Measurements from ENCODE around the gene SH3PXD2A. TPM values are rescaled to one million over a fixed set of nuclear protein-coding genes. Genes with fewer than 3 reads are reported as not detected.
"Not testable (repeated sequence)": the region's sequence is repeated elsewhere in the genome, so short reads cannot be mapped to it uniquely, and the experiment has no call there.

The SH3PXD2A gene
- total RNA-seq, 1 donor from 2014 or later = 56.2 TPM

DNA sequence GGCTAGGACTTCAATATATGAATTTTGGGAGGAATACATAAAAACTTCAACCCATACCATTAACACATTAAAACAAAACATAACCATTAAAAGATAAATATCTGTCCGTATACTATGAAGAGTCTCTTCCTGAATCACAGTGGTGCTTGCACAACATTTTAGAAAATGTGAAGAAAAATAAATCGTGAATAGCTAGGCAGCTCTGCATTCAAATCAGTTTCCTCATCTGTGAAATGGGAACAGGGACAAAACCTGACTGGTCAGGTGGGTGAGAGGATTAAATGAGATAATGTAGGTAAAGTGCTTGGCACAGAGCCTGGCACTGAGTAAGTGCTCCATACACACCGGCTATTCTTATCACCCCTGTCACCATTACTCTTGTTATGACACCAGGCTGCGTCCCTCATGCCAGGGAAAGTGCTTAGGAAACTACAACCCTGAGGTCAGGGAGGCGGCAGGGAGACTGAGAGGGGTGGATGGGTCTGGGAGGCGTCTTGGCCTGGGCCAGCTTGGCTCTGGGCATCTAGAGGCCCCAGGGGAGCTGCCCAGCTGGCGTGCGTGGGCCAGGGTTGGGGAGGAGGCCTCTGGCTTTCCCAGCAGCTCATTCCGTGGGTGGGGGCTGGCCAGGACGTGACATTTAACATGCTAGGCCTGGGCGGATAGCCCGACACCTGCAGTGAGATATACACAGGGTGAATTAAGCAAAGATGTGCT is 78.3 kb downstream of the SH3PXD2A start:
- no peak for DNase-seq (ENCODE audit: extremely low spot score in 2 of 2)
- Histone ChIP-seq H3K27ac (peak overlapping the region; percentile 16), H3K9me3 (no peaks in the 10 kb centered on the region), H3K36me3 (no peaks in the 10 kb centered on the region), H3K4me1 (peaks cover 54% of the 10 kb centered on the region), H3K4me3 (no peak overlapping the region), H3K27me3 (no peaks in the 10 kb centered on the region)
- intact Hi-C loops (cut with DNase I) = no loop called here
- TF ChIP-seq, protein P1, sequence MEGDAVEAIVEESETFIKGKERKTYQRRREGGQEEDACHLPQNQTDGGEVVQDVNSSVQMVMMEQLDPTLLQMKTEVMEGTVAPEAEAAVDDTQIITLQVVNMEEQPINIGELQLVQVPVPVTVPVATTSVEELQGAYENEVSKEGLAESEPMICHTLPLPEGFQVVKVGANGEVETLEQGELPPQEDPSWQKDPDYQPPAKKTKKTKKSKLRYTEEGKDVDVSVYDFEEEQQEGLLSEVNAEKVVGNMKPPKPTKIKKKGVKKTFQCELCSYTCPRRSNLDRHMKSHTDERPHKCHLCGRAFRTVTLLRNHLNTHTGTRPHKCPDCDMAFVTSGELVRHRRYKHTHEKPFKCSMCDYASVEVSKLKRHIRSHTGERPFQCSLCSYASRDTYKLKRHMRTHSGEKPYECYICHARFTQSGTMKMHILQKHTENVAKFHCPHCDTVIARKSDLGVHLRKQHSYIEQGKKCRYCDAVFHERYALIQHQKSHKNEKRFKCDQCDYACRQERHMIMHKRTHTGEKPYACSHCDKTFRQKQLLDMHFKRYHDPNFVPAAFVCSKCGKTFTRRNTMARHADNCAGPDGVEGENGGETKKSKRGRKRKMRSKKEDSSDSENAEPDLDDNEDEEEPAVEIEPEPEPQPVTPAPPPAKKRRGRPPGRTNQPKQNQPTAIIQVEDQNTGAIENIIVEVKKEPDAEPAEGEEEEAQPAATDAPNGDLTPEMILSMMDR (IDR thresholded peaks at IDR 0.05) = no peak
- TF ChIP-seq POLR2A (IDR thresholded peaks at IDR 0.05) (no peak), POLR2AphosphoS5 (IDR thresholded peaks at IDR 0.05; ENCODE audit: insufficient read depth in 1 of 2, low read depth in 1 of 2) (no peak)

- H3K27ac ChIP-seq = no peak overlapping the region
- H3K9me3 ChIP-seq = no peaks in the 10 kb centered on the region
- no peak for DNase-seq (ENCODE audit: extremely low spot score in 2 of 2)
- no peaks in the 10 kb centered on the region for H3K36me3 ChIP-seq
- intact Hi-C loops (cut with DNase I) = no loop called here
- peaks cover 59% of the 10 kb centered on the region for H3K4me1 ChIP-seq
- no peaks in the 10 kb centered on the region for H3K27me3 ChIP-seq
- H3K4me3 ChIP-seq = no peak overlapping the region
- TF ChIP-seq, protein P1 (IDR thresholded peaks at IDR 0.05) = no peak
- TF ChIP-seq POLR2A (IDR thresholded peaks at IDR 0.05) = no peak
- no peak for TF ChIP-seq POLR2AphosphoS5 (IDR thresholded peaks at IDR 0.05; ENCODE audit: insufficient read depth in 1 of 2, low read depth in 1 of 2)
Measured at GRCh38 chr10:103775776-103776175, 79.6 kb downstream of the SH3PXD2A start.

GRCh38 chr10:103772846-103773245 is 82.5 kb downstream of the SH3PXD2A start:
- peak overlapping the region; percentile 83 for H3K27ac ChIP-seq
- H3K4me1 ChIP-seq = peaks cover 33% of the 10 kb centered on the region
- H3K36me3 ChIP-seq; H3K27me3 ChIP-seq; H3K9me3 ChIP-seq; intact Hi-C loops (cut with DNase I); DNase-seq (ENCODE audit: extremely low spot score in 2 of 2): not testable (repeated sequence)
- H3K4me3 ChIP-seq = peak overlapping the region; percentile 37 to 50

DNA sequence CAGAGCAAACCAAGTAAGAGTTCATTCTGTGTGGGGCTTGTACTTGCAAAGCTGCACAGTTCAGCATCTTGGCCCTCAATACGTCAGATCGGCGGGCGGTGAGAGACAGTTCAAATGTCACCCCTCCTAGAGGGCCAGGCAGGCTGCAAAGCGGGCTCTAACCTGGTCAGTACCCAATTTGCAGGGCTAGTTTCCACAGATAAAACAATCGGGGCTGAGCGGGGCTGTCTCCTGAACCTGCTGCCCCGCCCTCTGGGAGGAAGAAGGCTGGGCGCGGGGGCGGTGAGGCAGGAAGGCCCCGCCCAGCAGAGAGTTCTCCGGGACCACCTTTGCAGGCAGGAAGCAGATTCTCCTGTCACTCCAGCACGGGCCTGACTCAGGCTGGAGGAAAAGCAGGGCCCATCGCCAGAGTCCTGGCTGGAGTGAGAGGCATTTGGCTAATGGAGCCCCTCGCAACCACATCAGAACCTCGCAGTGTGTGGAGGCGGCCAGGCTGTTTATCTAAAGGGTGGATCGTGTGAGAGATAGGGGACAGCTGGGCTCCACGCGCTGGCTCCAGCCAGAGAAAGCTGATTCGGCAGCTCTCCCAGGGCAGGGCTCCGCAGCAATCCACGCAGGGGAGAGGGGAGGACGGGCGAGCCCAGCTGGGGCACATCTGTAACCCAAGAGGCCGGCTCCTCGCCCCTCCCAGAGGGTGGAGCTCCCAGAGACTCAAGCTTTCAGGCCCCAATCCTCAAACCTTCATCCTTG is 83.1 kb downstream of the SH3PXD2A start:
- Histone ChIP-seq H3K4me3 (peak overlapping the region; percentile 37 to 50), H3K27me3 (no peaks in the 10 kb centered on the region), H3K4me1 (peaks cover 27% of the 10 kb centered on the region), H3K9me3 (no peaks in the 10 kb centered on the region), H3K27ac (peak overlapping the region; percentile 83), H3K36me3 (no peaks in the 10 kb centered on the region)
- TF ChIP-seq POLR2AphosphoS5 (IDR thresholded peaks at IDR 0.05; ENCODE audit: insufficient read depth in 1 of 2, low read depth in 1 of 2) (peak in 1 of 2 donors; percentile 91), POLR2A (IDR thresholded peaks at IDR 0.05) (no peak)
- TF ChIP-seq, protein P1 (IDR thresholded peaks at IDR 0.05) = no peak
- peak in 1 of 2 donors; percentile 95 for DNase-seq (ENCODE audit: extremely low spot score in 2 of 2)
- intact Hi-C loops (cut with DNase I) = no loop called here

DNA sequence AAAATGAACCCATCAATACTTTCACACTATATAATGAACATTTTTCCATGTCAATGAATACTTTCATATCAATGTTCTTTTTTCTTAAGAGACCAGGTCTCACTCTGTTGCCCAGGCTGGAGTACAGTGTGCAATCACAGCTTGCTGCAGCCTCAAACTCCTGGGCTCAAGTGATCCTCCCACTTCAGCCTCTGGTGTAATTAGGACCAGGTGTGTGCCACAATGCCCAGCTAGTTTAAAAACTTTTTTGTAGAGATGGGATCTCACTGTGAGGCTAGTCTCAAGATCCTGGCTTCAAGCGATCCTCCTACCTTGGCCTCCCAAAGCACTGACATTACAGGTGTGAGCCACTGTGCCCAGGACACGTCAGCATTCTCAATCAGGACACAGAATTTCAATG is 85.2 kb downstream of the SH3PXD2A start:
- H3K9me3 ChIP-seq = no peaks in the 10 kb centered on the region
- intact Hi-C loops (cut with DNase I) = no loop called here
- no peak for DNase-seq (ENCODE audit: extremely low spot score in 2 of 2)
- H3K27me3 ChIP-seq = no peaks in the 10 kb centered on the region
- peaks cover 24% of the 10 kb centered on the region for H3K4me1 ChIP-seq
- H3K36me3 ChIP-seq = peaks cover 0 to 3% of the 10 kb centered on the region in 2 donors
- no peak overlapping the region for H3K4me3 ChIP-seq
- H3K27ac ChIP-seq = no peak overlapping the region
- TF ChIP-seq, protein P1 (IDR thresholded peaks at IDR 0.05) = no peak
- TF ChIP-seq POLR2A (IDR thresholded peaks at IDR 0.05) (no peak), POLR2AphosphoS5 (IDR thresholded peaks at IDR 0.05; ENCODE audit: insufficient read depth in 1 of 2, low read depth in 1 of 2) (no peak)
